GM19324 (cell line): ENCODE results near the gene CDK5RAP3.
"Not testable (repeated sequence)": the region's sequence is repeated elsewhere in the genome, so short reads cannot be mapped to it uniquely, and the experiment has no call there.

Experiments used
- ATAC-seq: cut with Tn5 transposase; IDR thresholded peaks from one replicate; pipeline ENCODE4 v1.9.1; 2021; ENCODE audit warnings: mild to moderate bottlenecking, moderate library complexity; ENCODE audit not compliant: unreplicated experiment, low FRiP score

The CDK5RAP3 gene

GRCh38 chr17:47969930-47970724, 786 bp upstream of the CDK5RAP3 start:
- ATAC-seq: no peak

- ATAC-seq: no peak
Measured at GRCh38 chr17:47973541-47973940, 2.6 kb downstream of the CDK5RAP3 start.

- no peak for ATAC-seq
Measured at GRCh38 chr17:47975189-47975822, 4.4 kb downstream of the CDK5RAP3 start.

GRCh38 chr17:47975823-47976205, 4.9 kb downstream of the CDK5RAP3 start:
- ATAC-seq: no peak

- no peak for ATAC-seq
Measured at GRCh38 chr17:47978324-47978723, 7.4 kb downstream of the CDK5RAP3 start.

GRCh38 chr17:47980541-47980940, 9.6 kb downstream of the CDK5RAP3 start:
- ATAC-seq: no peak

- ATAC-seq: no peak
Measured at GRCh38 chr17:47981462-47981861, 10.5 kb downstream of the CDK5RAP3 start.

- ATAC-seq: no peak
Measured at GRCh38 chr17:47982091-47982617, 11.2 kb downstream of the CDK5RAP3 start.

- ATAC-seq: no peak
Measured at GRCh38 chr17:47982645-47983390, 11.9 kb downstream of the CDK5RAP3 start.

GRCh38 chr17:47983492-47984223, 12.7 kb downstream of the CDK5RAP3 start:
- ATAC-seq: no peak

- no peak for ATAC-seq
Measured at GRCh38 chr17:47986520-47986919, 15.6 kb downstream of the CDK5RAP3 start.

- ATAC-seq: no peak
Measured at GRCh38 chr17:47987240-47987835, 16.4 kb downstream of the CDK5RAP3 start.

- ATAC-seq: not testable (repeated sequence)
Measured at GRCh38 chr17:47988445-47988844, 17.5 kb downstream of the CDK5RAP3 start.

- ATAC-seq: no peak
Measured at GRCh38 chr17:47989159-47989558, 18.2 kb downstream of the CDK5RAP3 start.

GRCh38 chr17:47989700-47990099, 18.8 kb downstream of the CDK5RAP3 start:
- ATAC-seq: no peak

- no peak for ATAC-seq
Measured at GRCh38 chr17:47990962-47991731, 20.2 kb downstream of the CDK5RAP3 start.

- no peak for ATAC-seq
Measured at GRCh38 chr17:47992216-47992615, 21.3 kb downstream of the CDK5RAP3 start.

GRCh38 chr17:47993031-47993564, 22.2 kb downstream of the CDK5RAP3 start:
- ATAC-seq: no peak

- ATAC-seq: no peak
Measured at GRCh38 chr17:47993964-47994363, 23.1 kb downstream of the CDK5RAP3 start.
